ENCODE measurements around the gene UNC50. TPM values are rescaled to one million over a fixed set of nuclear protein-coding genes. Genes with fewer than 3 reads are reported as not detected.
"Not testable (repeated sequence)": the region's sequence is repeated elsewhere in the genome, so short reads cannot be mapped to it uniquely, and the experiment has no call there.

The UNC50 gene
- total and polyA plus RNA-seq, 7 donors: 19.9 to 48.5 (median 26.6) TPM

- TF ChIP-seq CTCF (IDR thresholded peaks at IDR 0.05): no peak
- no peak for DNase-seq
- intact Hi-C loops (cut with DNase I): no loop called here
- Histone ChIP-seq H3K27me3 (ENCODE audit: insufficient read depth in 3 of 3, low read length in 2 of 3) (no peaks in the 10 kb centered on the region), H3K9me3 (no peaks in the 10 kb centered on the region), H3K4me3 (no peak overlapping the region), H3K36me3 (ENCODE audit: insufficient read depth in 1 of 2, low read depth in 1 of 2) (peaks cover 0 to 23% of the 10 kb centered on the region in 2 donors), H3K4me1 (no peaks in the 10 kb centered on the region), H3K27ac (no peak overlapping the region)
- WGBS, 3 donors: 93 to 97% (median 94%) methylated on average over 4 of the region's 4 CpGs
- no peak for ATAC-seq
Observed at GRCh38 chr2:98658816-98659490, 50.6 kb downstream of the UNC50 start.

- DNase-seq; H3K4me3 ChIP-seq; intact Hi-C loops (cut with DNase I); H3K27ac ChIP-seq; H3K9me3 ChIP-seq; ATAC-seq; H3K4me1 ChIP-seq; H3K27me3 ChIP-seq (ENCODE audit: insufficient read depth in 3 of 3, low read length in 2 of 3): not testable (repeated sequence)
- H3K36me3 ChIP-seq (ENCODE audit: insufficient read depth in 1 of 2, low read depth in 1 of 2): peaks cover 0 to 23% of the 10 kb centered on the region in 2 donors
- 93 to 100% (median 95%) methylated on average over 3 of the region's 3 CpGs for WGBS, 3 donors
Observed at GRCh38 chr2:98659491-98659840, 51.1 kb downstream of the UNC50 start.

DNA sequence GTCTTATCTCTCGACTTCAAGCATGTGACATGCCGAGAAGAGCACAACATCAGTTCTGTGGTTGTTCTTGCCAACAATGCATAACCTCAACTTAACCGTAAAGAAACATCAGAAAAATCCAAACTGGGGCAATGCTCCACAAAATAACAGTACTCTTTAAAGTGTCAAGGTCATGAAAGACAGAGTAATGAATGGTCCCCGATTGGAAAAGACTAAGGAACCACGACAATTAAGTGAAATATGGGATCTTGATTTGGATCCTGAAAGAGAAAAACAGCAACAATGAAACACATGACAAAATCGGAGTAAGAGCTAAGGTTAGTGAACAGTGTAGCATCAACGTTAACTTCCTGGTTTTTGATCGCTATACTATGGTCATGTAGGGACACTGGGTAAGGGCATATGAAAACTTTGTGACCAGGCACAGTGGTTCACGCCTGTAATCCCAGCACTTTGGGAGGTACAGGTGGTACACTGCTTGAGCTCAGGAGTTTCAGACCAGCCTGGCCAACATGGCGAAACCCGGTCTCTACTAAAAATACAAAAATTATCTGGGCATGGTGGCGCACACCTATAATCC, 55.2 kb downstream of the UNC50 start:
- H3K4me3 ChIP-seq: no peak overlapping the region
- intact Hi-C loops (cut with DNase I): no loop called here
- H3K9me3 ChIP-seq: no peaks in the 10 kb centered on the region
- WGBS, 3 donors: 88 to 91% (median 88%) methylated on average over 12 of the region's 12 CpGs
- no peaks in the 10 kb centered on the region for H3K27me3 ChIP-seq (ENCODE audit: insufficient read depth in 3 of 3, low read length in 2 of 3)
- no peak for DNase-seq
- no peak overlapping the region for H3K27ac ChIP-seq
- TF ChIP-seq CTCF (IDR thresholded peaks at IDR 0.05): no peak
- no peak for ATAC-seq
- H3K36me3 ChIP-seq (ENCODE audit: insufficient read depth in 1 of 2, low read depth in 1 of 2): peaks cover 0 to 9% of the 10 kb centered on the region in 2 donors
- no peaks in the 10 kb centered on the region for H3K4me1 ChIP-seq

DNA sequence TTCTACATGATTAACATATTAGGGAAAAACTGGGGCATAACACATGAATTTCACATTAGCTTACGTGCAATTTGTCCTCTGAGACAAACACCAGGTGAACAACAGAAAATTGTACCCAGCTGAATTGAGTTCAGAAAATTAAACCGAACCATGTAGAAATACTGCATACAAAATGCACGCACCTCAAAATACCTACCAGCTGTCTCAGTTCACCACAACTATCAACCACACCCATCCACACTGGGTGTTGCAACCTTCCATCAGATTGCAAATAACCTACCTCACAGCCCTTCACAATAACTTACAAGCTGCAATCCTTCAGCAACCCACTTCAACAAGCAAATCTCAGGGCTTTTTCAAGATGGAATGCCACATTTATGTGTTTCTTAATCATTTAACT, 55.9 kb downstream of the UNC50 start:
- no peak for ATAC-seq
- H3K36me3 ChIP-seq (ENCODE audit: insufficient read depth in 1 of 2, low read depth in 1 of 2): peaks cover 0 to 11% of the 10 kb centered on the region in 2 donors
- no peaks in the 10 kb centered on the region for H3K27me3 ChIP-seq (ENCODE audit: insufficient read depth in 3 of 3, low read length in 2 of 3)
- H3K27ac ChIP-seq: no peak overlapping the region
- no peak overlapping the region for H3K4me3 ChIP-seq
- H3K9me3 ChIP-seq: no peaks in the 10 kb centered on the region
- TF ChIP-seq CTCF (IDR thresholded peaks at IDR 0.05): no peak
- DNase-seq: no peak
- H3K4me1 ChIP-seq: no peaks in the 10 kb centered on the region
- 83 to 92% (median 89%) methylated on average over 3 of the region's 3 CpGs for WGBS, 3 donors
- intact Hi-C loops (cut with DNase I): no loop called here

DNA sequence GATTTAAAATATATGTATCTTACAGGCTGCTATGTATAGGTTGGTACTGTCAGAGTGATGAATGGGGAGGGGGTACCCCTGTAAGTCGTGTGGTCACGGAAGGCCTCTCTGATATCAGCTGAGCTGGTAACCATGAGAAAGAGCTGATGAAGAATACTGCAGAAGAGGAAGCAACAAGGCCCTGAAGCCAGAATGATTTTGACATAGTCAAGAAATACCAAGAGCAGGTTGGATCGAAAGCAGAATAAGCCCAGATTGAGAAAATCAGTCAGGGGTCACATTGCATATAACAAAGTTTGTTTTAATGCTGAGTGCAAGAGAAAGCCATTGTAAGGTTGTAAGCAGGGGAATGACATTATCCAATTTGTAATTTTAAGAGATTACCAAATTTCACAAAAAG, 57.3 kb downstream of the UNC50 start:
- Histone ChIP-seq H3K27ac (no peak overlapping the region), H3K4me1 (no peaks in the 10 kb centered on the region), H3K9me3 (no peaks in the 10 kb centered on the region), H3K36me3 (ENCODE audit: insufficient read depth in 1 of 2, low read depth in 1 of 2) (peaks cover 0 to 11% of the 10 kb centered on the region in 2 donors), H3K4me3 (no peak overlapping the region), H3K27me3 (ENCODE audit: insufficient read depth in 3 of 3, low read length in 2 of 3) (no peaks in the 10 kb centered on the region)
- no peak for TF ChIP-seq CTCF (IDR thresholded peaks at IDR 0.05)
- ATAC-seq: no peak
- intact Hi-C loops (cut with DNase I): no loop called here
- DNase-seq: no peak
- WGBS, 3 donors: 87 to 95% (median 93%) methylated on average over 3 of the region's 3 CpGs

Other genes starting within 250 kb of the UNC50 start
- 10 to 100 TPM in 3 of 4 donors, 1 to 10 TPM in 1; 9.8 to 19.7 (median 13.1) TPM for gene INPP4A, start 163.7 kb upstream of the UNC50 start, total RNA-seq
- 1 to 10 TPM; 2.2 to 5.4 (median 2.8) TPM for gene INPP4A, start 163.7 kb upstream of the UNC50 start, polyA plus RNA-seq
- 10 to 100 TPM; 22.5 to 37.5 (median 29.2) TPM for gene COA5, start 77 bp upstream of the UNC50 start, total RNA-seq
- 10 to 100 TPM; 26.3 to 58.5 (median 35.2) TPM for gene COA5, start 77 bp upstream of the UNC50 start, polyA plus RNA-seq
- 10 to 100 TPM in 2 of 4 donors, 1 to 10 TPM in 2; 7.0 to 12.3 (median 9.0) TPM for gene MGAT4A, start 122.5 kb downstream of the UNC50 start, total RNA-seq
- gene MGAT4A, start 122.5 kb downstream of the UNC50 start, polyA plus RNA-seq: 10 to 100 TPM in 1 of 3 donors, 1 to 10 TPM in 2; 3.0 to 10.6 (median 6.7) TPM